Measurements from ENCODE around the gene GMFB. TPM values are rescaled to one million over a fixed set of nuclear protein-coding genes. Genes with fewer than 3 reads are reported as not detected.

The GMFB gene
- total RNA-seq, 2 experiments from 2014 or later: 45.7 to 82.2 TPM

- H2AFZ ChIP-seq (ENCODE audit: low read length): no peak overlapping the region
Observed at GRCh38 chr14:54516709-54517108, 27.9 kb upstream of the GMFB start.

GRCh38 chr14:54515670-54516069 is 26.9 kb upstream of the GMFB start:
- DNase-seq (ENCODE audit: low spot score): no peak
- no peak overlapping the region for H2AFZ ChIP-seq (ENCODE audit: low read length)
- 0 out of 2 replicates have a peak, but pooled peaks cover 4% of the 10 kb centered on the region for H4K20me1 ChIP-seq (ENCODE audit: insufficient read depth, low read length)
- H3K27ac ChIP-seq (ENCODE audit: low read depth, low read length, poor library complexity, severe bottlenecking): no peak overlapping the region
- ChIA-PET POLR2A (interaction anchor here (1.1 to 1.2 kb wide), 2 partner anchors 16 to 204 kb away, joined by 3 to 4 read pairs; no protein-coding TSS in a partner anchor), CTCF (ENCODE audit: unreplicated experiment) (no interaction called here)
- peaks cover 31% of the 10 kb centered on the region for H3K36me3 ChIP-seq (ENCODE audit: insufficient read depth, low read length)
- no TSS peak for BruUV-seq (replicated peaks)
- H3K9me2 ChIP-seq (ENCODE audit: insufficient read depth, low read length): no peaks in the 10 kb centered on the region
- H3K79me2 ChIP-seq (ENCODE audit: insufficient read depth, low read depth, low read length): peaks cover 27% of the 10 kb centered on the region
- no peak overlapping the region for H3K4me2 ChIP-seq (ENCODE audit: low read length)
- H3K4me3 ChIP-seq (ENCODE audit: low read depth, low read length, poor library complexity, severe bottlenecking): no peak overlapping the region
- peaks cover 28% of the 10 kb centered on the region for H3K9me3 ChIP-seq (ENCODE audit: low read length)
- intact Hi-C loops (cut with micrococcal nuclease; ENCODE audit: unreplicated experiment): no loop called here
- H3K4me1 ChIP-seq (ENCODE audit: insufficient read depth, low read length, poor library complexity, severe bottlenecking): peaks cover 6% of the 10 kb centered on the region
- TF ChIP-seq CTCF (conservative IDR thresholded peaks at IDR 0.05; ENCODE audit: low read length) (no peak), EZH2phosphoT487 (IDR thresholded peaks at IDR 0.05; ENCODE audit: borderline replicate concordance, low read depth, low read length) (no peak)

More at GRCh38 chr14:54516709-54517108, 27.9 kb upstream of the GMFB start:
- peaks cover 17% of the 10 kb centered on the region; the same call in 1 of the 2 replicates for H3K79me2 ChIP-seq (ENCODE audit: insufficient read depth, low read depth, low read length)
- H4K20me1 ChIP-seq (ENCODE audit: insufficient read depth, low read length): no peaks in the 10 kb centered on the region
- intact Hi-C loops (cut with micrococcal nuclease; ENCODE audit: unreplicated experiment): no loop called here
- POLR2A ChIA-PET: interaction anchor here (1.1 kb wide), 1 partner anchor 203 kb away, joined by 4 read pairs; no protein-coding TSS in a partner anchor
- H3K4me3 ChIP-seq (ENCODE audit: low read depth, low read length, poor library complexity, severe bottlenecking): no peak overlapping the region
- H3K36me3 ChIP-seq (ENCODE audit: insufficient read depth, low read length): peaks cover 31% of the 10 kb centered on the region
- TF ChIP-seq EZH2phosphoT487 (IDR thresholded peaks at IDR 0.05; ENCODE audit: borderline replicate concordance, low read depth, low read length): no peak
- no peak for TF ChIP-seq CTCF (conservative IDR thresholded peaks at IDR 0.05; ENCODE audit: low read length)
- H3K9me3 ChIP-seq (ENCODE audit: low read length): peaks cover 28% of the 10 kb centered on the region
- no peak for DNase-seq (ENCODE audit: low spot score)
- no peak overlapping the region for H3K4me2 ChIP-seq (ENCODE audit: low read length)
- H3K4me1 ChIP-seq (ENCODE audit: insufficient read depth, low read length, poor library complexity, severe bottlenecking): no peaks in the 10 kb centered on the region
- no peaks in the 10 kb centered on the region for H3K9me2 ChIP-seq (ENCODE audit: insufficient read depth, low read length)
- H3K27ac ChIP-seq (ENCODE audit: low read depth, low read length, poor library complexity, severe bottlenecking): no peak overlapping the region
- BruUV-seq (replicated peaks): no TSS peak
- CTCF ChIA-PET (ENCODE audit: unreplicated experiment): no interaction called here

GRCh38 chr14:54512393-54512792 is 23.6 kb upstream of the GMFB start:
- CTCF ChIA-PET (ENCODE audit: unreplicated experiment): no interaction called here
- no peak overlapping the region for H3K4me3 ChIP-seq (ENCODE audit: low read depth, low read length, poor library complexity, severe bottlenecking)

More at GRCh38 chr14:54512393-54512792, 23.6 kb upstream of the GMFB start:
- POLR2A ChIA-PET: interaction anchor here (0.6 kb wide), 1 partner anchor 116 kb away, joined by 5 read pairs; no protein-coding TSS in a partner anchor
- H3K27ac ChIP-seq (ENCODE audit: low read depth, low read length, poor library complexity, severe bottlenecking): no peak overlapping the region
- H3K4me2 ChIP-seq (ENCODE audit: low read length): no peak overlapping the region
- BruUV-seq (replicated peaks): no TSS peak
- H3K4me1 ChIP-seq (ENCODE audit: insufficient read depth, low read length, poor library complexity, severe bottlenecking): peaks cover 18% of the 10 kb centered on the region
- intact Hi-C loops (cut with micrococcal nuclease; ENCODE audit: unreplicated experiment): no loop called here
- no peaks in the 10 kb centered on the region for H3K9me2 ChIP-seq (ENCODE audit: insufficient read depth, low read length)
- no peak for DNase-seq (ENCODE audit: low spot score)
- H3K79me2 ChIP-seq (ENCODE audit: insufficient read depth, low read depth, low read length): peaks cover 33% of the 10 kb centered on the region
- H4K20me1 ChIP-seq (ENCODE audit: insufficient read depth, low read length): 0 out of 2 replicates have a peak, but pooled peaks cover 5% of the 10 kb centered on the region
- TF ChIP-seq EZH2phosphoT487 (IDR thresholded peaks at IDR 0.05; ENCODE audit: borderline replicate concordance, low read depth, low read length): no peak
- no peak for TF ChIP-seq CTCF (conservative IDR thresholded peaks at IDR 0.05; ENCODE audit: low read length)
- H3K36me3 ChIP-seq (ENCODE audit: insufficient read depth, low read length): peaks cover 31% of the 10 kb centered on the region
- H2AFZ ChIP-seq (ENCODE audit: low read length): no peak overlapping the region
- H3K9me3 ChIP-seq (ENCODE audit: low read length): peaks cover 25% of the 10 kb centered on the region

All from OCI-LY7 (cell line).